Naive thymus-derived CD4-positive, alpha-beta T cell (primary cell): ENCODE data around the gene PCSK4. TPM values are rescaled to one million over a fixed set of nuclear protein-coding genes. Genes with fewer than 3 reads are reported as not detected.
A peak's percentile ranks its signal among the peaks of the same experiment; 100 is the strongest.

ENCODE experiments used
- ATAC-seq: fragments of 150-1000 bp; cut with Tn5 transposase; 2 replicates; pipeline ENCODE4 v1.10.0; 2021; ENCODE audit warnings: mild to moderate bottlenecking, moderate library complexity
- CTCF ChIA-PET: fragments of 350-600 bp; sonication (Branson Sonifier 250); formaldehyde crosslinking; loops from one replicate; lab custom pipeline; 2021; ENCODE audit warnings: antibody characterized with exemption; lab: Charles Lee
- POLR2A ChIA-PET: fragments of 350-600 bp; sonication (Branson Sonifier 250); formaldehyde crosslinking; loops from one replicate; lab custom pipeline; 2021; ENCODE audit warnings: antibody characterized with exemption, inconsistent platforms; lab: Charles Lee
- DNase-seq, 9 donors: peaks; one replicate each; pipeline versions ENCODE4 v3.0.0 to v3.0.0-alpha.2; 2020 to 2022; ENCODE audit warnings: mixed read lengths in 1 of 9
- H3K27ac ChIP-seq: one replicate; pipeline ENCODE4 v1.7.0; 2013; ENCODE audit warnings: mild to moderate bottlenecking, low read depth, low read length, moderate library complexity
- H3K27me3 ChIP-seq, 2 donors: one replicate each; pipeline ENCODE4 v1.7.0; 2013; ENCODE audit warnings: low read length in 2 of 2, mild to moderate bottlenecking in 2 of 2, moderate library complexity in 2 of 2; ENCODE audit not compliant: control insufficient read depth in 2 of 2, insufficient read depth in 2 of 2
- H3K36me3 ChIP-seq, 3 experiments: 1 replicate in 2 of 3; 2 replicates in 1 of 3; pipeline ENCODE4 v1.7.0; 2013; ENCODE audit warnings: low read length in 3 of 3, mild to moderate bottlenecking in 3 of 3, moderate library complexity in 1 of 3; ENCODE audit not compliant: insufficient read depth in 3 of 3, control insufficient read depth in 2 of 3
- H3K4me1 ChIP-seq, 2 donors: one replicate each; pipeline ENCODE4 v1.7.0; 2013; ENCODE audit warnings: low read length in 2 of 2, mild to moderate bottlenecking in 2 of 2, moderate library complexity in 1 of 2; ENCODE audit not compliant: control insufficient read depth in 2 of 2, insufficient read depth in 2 of 2
- H3K4me3 ChIP-seq: 2 replicates; pipeline ENCODE4 v1.7.0; 2013; ENCODE audit warnings: mild to moderate bottlenecking, low read length
- H3K9me3 ChIP-seq, 3 experiments: 1 replicate in 2 of 3; 2 replicates in 1 of 3; pipeline ENCODE4 v1.7.0; 2013; ENCODE audit warnings: low read length in 3 of 3; ENCODE audit not compliant: control insufficient read depth in 2 of 3
- H3K27ac Mint-ChIP-seq, 9 donors: one replicate each; pipeline ENCODE4 v1.8.0; 2020 to 2022; ENCODE audit warnings: mixed read lengths in 9 of 9, mild to moderate bottlenecking in 8 of 9, moderate library complexity in 5 of 9, inconsistent platforms in 2 of 9
- H3K27me3 Mint-ChIP-seq, 5 donors: one replicate each; pipeline ENCODE4 v1.8.0; 2021 to 2022; ENCODE audit warnings: mixed read lengths in 5 of 5, mild to moderate bottlenecking in 1 of 5
- H3K36me3 Mint-ChIP-seq, 5 donors: one replicate each; pipeline ENCODE4 v1.8.0; 2020 to 2022; ENCODE audit warnings: mixed read lengths in 5 of 5, mild to moderate bottlenecking in 3 of 5, inconsistent platforms in 1 of 5
- H3K4me1 Mint-ChIP-seq, 7 donors: one replicate each; pipeline ENCODE4 v1.8.0; 2020 to 2022; ENCODE audit warnings: mixed read lengths in 7 of 7, mild to moderate bottlenecking in 3 of 7, inconsistent platforms in 1 of 7
- H3K4me3 Mint-ChIP-seq, 10 donors: one replicate each; pipeline ENCODE4 v1.8.0; 2020 to 2022; ENCODE audit warnings: mild to moderate bottlenecking in 10 of 10, mixed read lengths in 10 of 10, moderate library complexity in 6 of 10, inconsistent platforms in 2 of 10
- H3K9me3 Mint-ChIP-seq, 11 donors: one replicate each; pipeline ENCODE4 v1.8.0; 2020 to 2022; ENCODE audit warnings: mixed read lengths in 11 of 11, mild to moderate bottlenecking in 4 of 11, inconsistent platforms in 1 of 11, moderate library complexity in 1 of 11
- intact Hi-C, 2 donors: fragments of 100-400 bp; cut with micrococcal nuclease; formaldehyde crosslinking; loops; one replicate each; pipeline ENCODE4 v1.15.1; 2023
- polyA plus RNA-seq, 2 donors: library from polyadenylated mRNA; unstranded; fragments of 300-500 nt; fragmentation: Illumina TruSeq; gene quantifications; one replicate each; pipeline ENCODE4 v1.2.3, GENCODE V29; 2021
- total RNA-seq, 6 experiments: library from RNA in 5 of 6; stranded (reverse) in 5 of 6; gene quantifications; 1 replicate in 5 of 6; 2 replicates in 1 of 6; pipeline ENCODE4 v1.2.3 and lab custom pipeline; 2021 to 2026

Gene PCSK4
- total and polyA plus RNA-seq, 7 experiments from 2014 or later: 0.64 to 10.8 (median 7.4) TPM

DNA sequence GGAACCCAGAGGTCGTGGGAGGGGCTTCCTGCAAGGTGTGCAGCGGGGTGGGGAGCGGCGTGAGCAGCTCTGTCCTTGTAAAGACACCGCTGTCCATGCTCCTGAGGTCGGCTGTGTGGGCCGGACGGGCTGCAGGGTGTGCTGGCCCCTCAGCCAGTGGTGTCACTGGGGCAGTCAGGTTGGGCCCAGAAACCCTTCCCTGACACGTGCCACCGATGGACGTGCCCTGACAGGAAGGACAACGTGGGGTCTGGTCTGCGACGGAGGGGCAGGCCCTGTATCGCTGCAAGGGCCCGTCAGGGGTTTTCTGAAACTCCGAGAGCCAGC, 56.1 kb downstream of the PCSK4 start:
- H3K27me3 ChIP-seq: no peaks in the 10 kb centered on the region
- ChIA-PET CTCF (no interaction called here), POLR2A (no interaction called here)
- no peaks in the 10 kb centered on the region for H3K27me3 Mint-ChIP-seq
- peaks cover 0 to 7% (median 4%) of the 10 kb centered on the region in 5 donors for H3K36me3 Mint-ChIP-seq
- intact Hi-C loops: no loop called here
- no peak overlapping the region for H3K4me3 ChIP-seq
- peaks cover 0 to 4% of the 10 kb centered on the region in 2 donors for H3K4me1 ChIP-seq
- DNase-seq (no peak), ATAC-seq (no peak)
- H3K27ac ChIP-seq: no peak overlapping the region
- H3K4me1 Mint-ChIP-seq: peaks cover 0 to 9% (median 6%) of the 10 kb centered on the region in 7 donors
- peaks cover 0 to 3% (median 0%) of the 10 kb centered on the region in 11 donors for H3K9me3 Mint-ChIP-seq
- H3K36me3 ChIP-seq: peaks cover 0 to 63% (median 7%) of the 10 kb centered on the region in 3 experiments
- no peak overlapping the region for H3K4me3 Mint-ChIP-seq
- H3K27ac Mint-ChIP-seq: no peak overlapping the region
- no peaks in the 10 kb centered on the region for H3K9me3 ChIP-seq

DNA sequence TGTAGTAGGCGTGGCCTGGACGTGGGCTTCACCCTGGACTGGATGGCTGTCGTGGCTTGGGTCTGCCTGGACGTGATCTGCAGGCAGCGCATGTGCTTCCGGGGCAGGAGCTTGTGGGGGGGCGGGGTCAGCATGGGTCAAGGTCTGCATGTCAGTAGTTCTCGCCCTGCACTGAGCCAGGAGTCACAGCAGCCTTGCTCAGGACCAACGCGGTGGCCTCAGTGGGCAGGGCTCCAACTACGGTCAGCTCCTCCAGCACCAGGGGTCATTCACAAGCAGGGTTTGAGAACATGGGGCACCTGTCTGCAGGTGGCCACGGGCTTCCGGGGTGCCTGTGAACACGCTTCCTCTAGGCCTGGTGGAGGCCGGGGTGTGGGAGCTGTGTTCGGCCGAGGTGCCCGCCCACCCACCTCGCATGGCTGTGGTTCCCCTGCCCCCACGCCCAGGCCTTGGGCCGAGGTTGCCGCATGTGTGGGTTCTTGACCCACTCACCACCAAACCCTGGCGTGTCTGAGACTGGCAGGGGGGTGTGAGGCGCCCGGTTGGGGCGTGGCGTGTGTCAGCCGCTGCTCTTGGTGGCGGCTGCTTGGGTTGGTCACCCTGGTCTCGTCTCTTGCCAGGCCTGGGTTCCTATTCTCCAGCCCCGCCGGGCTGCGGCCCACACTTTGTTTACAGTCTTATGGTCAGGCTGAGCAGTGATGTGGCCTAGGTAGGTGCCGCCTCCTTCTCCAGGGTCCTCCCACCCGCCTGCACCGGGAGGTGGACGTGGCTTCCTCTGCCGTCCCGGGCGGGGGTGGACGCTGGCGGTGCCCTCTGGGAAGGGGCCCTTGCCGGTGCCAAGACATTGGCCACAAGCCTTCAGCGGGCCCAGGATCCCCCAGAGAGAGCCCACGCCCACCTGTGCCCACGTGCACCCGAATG, 56.8 kb downstream of the PCSK4 start:
- no peak overlapping the region for H3K4me3 Mint-ChIP-seq
- Histone ChIP-seq H3K27me3 (no peaks in the 10 kb centered on the region), H3K36me3 (peaks cover 0 to 65% (median 7%) of the 10 kb centered on the region in 3 experiments), H3K9me3 (no peaks in the 10 kb centered on the region), H3K4me3 (no peak overlapping the region), H3K27ac (no peak overlapping the region), H3K4me1 (peaks cover 0 to 4% of the 10 kb centered on the region in 2 donors)
- peaks cover 0 to 7% (median 4%) of the 10 kb centered on the region in 5 donors for H3K36me3 Mint-ChIP-seq
- ChIA-PET CTCF (no interaction called here), POLR2A (interaction anchor here (0.9 kb wide), 1 partner anchor 15 kb away, joined by 3 read pairs; no protein-coding TSS in a partner anchor)
- H3K27me3 Mint-ChIP-seq: no peaks in the 10 kb centered on the region
- intact Hi-C loops: no loop called here
- H3K4me1 Mint-ChIP-seq: peaks cover 0 to 8% (median 5%) of the 10 kb centered on the region in 7 donors
- DNase-seq: no peak
- ATAC-seq: no peak
- H3K9me3 Mint-ChIP-seq: peaks cover 0 to 3% (median 0%) of the 10 kb centered on the region in 11 donors
- no peak overlapping the region for H3K27ac Mint-ChIP-seq

DNA sequence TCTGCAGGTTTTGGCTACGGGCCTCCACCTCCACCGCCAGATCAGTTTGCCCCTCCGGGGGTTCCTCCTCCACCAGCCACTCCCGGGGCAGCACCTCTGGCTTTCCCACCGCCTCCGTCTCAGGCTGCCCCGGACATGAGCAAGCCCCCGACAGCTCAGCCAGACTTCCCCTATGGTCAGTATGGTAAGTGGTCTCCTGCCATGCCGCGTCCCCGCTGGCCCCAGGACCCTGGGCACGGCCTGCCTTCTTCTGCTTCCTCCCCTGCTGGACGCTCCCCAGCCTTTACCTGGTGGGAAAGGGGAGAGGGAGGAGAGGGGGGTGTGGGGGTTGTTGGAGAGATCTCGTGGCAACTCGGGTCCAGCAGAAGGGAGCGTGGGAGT, 57.7 kb downstream of the PCSK4 start:
- CTCF ChIA-PET: no interaction called here
- no peak overlapping the region for H3K4me3 ChIP-seq
- Mint-ChIP-seq H3K9me3 (no peaks in the 10 kb centered on the region), H3K4me3 (no peak overlapping the region), H3K27me3 (no peaks in the 10 kb centered on the region), H3K27ac (peak overlapping the region in 1 of 9 donors; percentile 62), H3K4me1 (no peaks in the 10 kb centered on the region), H3K36me3 (peaks cover 0 to 10% (median 3%) of the 10 kb centered on the region in 5 donors)
- H3K27ac ChIP-seq: no peak overlapping the region
- H3K4me1 ChIP-seq: no peaks in the 10 kb centered on the region
- intact Hi-C loops: no loop called here
- no peak for DNase-seq
- H3K9me3 ChIP-seq: no peaks in the 10 kb centered on the region
- POLR2A ChIA-PET: no interaction called here
- no peaks in the 10 kb centered on the region for H3K27me3 ChIP-seq
- H3K36me3 ChIP-seq: peaks cover 0 to 70% (median 7%) of the 10 kb centered on the region in 3 experiments
- ATAC-seq: no peak

DNA sequence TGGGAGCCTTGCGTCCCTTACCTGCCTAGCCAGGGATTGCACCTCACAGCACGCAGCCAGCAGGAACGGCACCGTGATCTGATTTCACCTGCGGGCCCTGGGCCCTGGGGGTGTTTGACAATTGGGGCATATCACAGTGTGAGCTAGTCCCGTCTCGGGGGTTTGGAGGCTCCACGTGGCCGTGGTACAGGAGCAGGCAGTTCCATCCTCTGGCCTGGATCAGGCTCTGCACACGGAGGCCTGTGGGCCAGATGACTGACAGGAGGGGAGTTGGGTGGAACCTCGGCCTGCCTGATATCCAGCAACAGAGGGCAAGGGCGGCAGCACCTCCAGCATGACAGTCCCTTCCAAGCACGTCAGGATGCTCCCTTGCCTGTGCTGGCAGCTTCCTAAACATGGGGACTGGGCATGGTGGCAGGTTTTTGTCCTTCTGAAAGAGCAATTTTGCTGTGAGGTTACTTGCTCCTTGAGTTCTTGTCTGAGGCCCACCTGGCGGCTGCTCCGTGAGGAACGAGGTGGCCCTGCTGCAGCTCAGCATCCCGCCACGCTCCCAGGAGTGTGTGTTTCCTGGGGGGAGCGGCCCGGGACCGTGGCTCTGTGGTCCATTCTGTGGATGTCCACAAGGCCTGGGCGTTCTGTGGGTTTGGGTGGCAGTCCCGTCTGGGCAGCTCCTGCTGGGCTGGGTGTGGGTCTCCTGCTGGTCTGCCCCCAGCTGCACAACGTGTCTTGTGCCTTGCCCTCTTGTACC, 58.2 kb downstream of the PCSK4 start:
- H3K27ac Mint-ChIP-seq: peak overlapping the region in 1 of 9 donors; percentile 62
- ChIA-PET POLR2A (no interaction called here), CTCF (no interaction called here)

More for the DNA sequence above, 58.2 kb downstream of the PCSK4 start:
- H3K4me3 ChIP-seq: no peak overlapping the region
- Mint-ChIP-seq H3K36me3 (peaks cover 0 to 10% (median 3%) of the 10 kb centered on the region in 5 donors), H3K4me3 (no peak overlapping the region), H3K9me3 (no peaks in the 10 kb centered on the region), H3K27me3 (no peaks in the 10 kb centered on the region), H3K4me1 (no peaks in the 10 kb centered on the region)
- H3K27ac ChIP-seq: no peak overlapping the region
- DNase-seq (no peak), ATAC-seq (no peak)
- H3K4me1 ChIP-seq: no peaks in the 10 kb centered on the region
- intact Hi-C loops: no loop called here
- no peaks in the 10 kb centered on the region for H3K9me3 ChIP-seq
- H3K27me3 ChIP-seq: no peaks in the 10 kb centered on the region
- peaks cover 0 to 75% (median 7%) of the 10 kb centered on the region in 3 experiments for H3K36me3 ChIP-seq

Other genes with a start within 250 kb of the PCSK4 start
- gene ATP5F1D, start 248.6 kb downstream of the PCSK4 start, total RNA-seq: 100 to 1,000 TPM in 3 of 5 experiments, 10 to 100 TPM in 2; 90.6 to 178 (median 102) TPM
- 100 to 1,000 TPM; 209 to 302 TPM for gene ATP5F1D, start 248.6 kb downstream of the PCSK4 start, polyA plus RNA-seq
- 100 to 1,000 TPM in 2 of 5 experiments, 10 to 100 TPM in 3; 22.6 to 310 (median 78.1) TPM for gene MIDN, start 241.8 kb downstream of the PCSK4 start, total RNA-seq
- gene MIDN, start 241.8 kb downstream of the PCSK4 start, polyA plus RNA-seq: 1 to 10 TPM; 1.4 to 3.6 TPM
- 100 to 1,000 TPM; 237 to 629 (median 524) TPM for gene CIRBP, start 221.0 kb downstream of the PCSK4 start, total RNA-seq
- 100 to 1,000 TPM; 233 to 247 TPM for gene CIRBP, start 221.0 kb downstream of the PCSK4 start, polyA plus RNA-seq
- 10 to 100 TPM; 31.7 to 57.3 (median 47.7) TPM for gene FAM174C, start 214.8 kb downstream of the PCSK4 start, total RNA-seq
- 10 to 100 TPM; 75.0 to 78.8 TPM for gene FAM174C, start 214.8 kb downstream of the PCSK4 start, polyA plus RNA-seq
- gene EFNA2, start 204.5 kb downstream of the PCSK4 start, total RNA-seq: not detected
- gene EFNA2, start 204.5 kb downstream of the PCSK4 start, polyA plus RNA-seq: not detected
- 100 to 1,000 TPM in 1 of 5 experiments, 10 to 100 TPM in 4; 48.4 to 101 (median 68.0) TPM for gene NDUFS7, start 106.4 kb downstream of the PCSK4 start, total RNA-seq
- 100 to 1,000 TPM; 182 to 232 TPM for gene NDUFS7, start 106.4 kb downstream of the PCSK4 start, polyA plus RNA-seq
- 10 to 100 TPM; 10.9 to 24.2 (median 17.5) TPM for gene GAMT, start 88.8 kb downstream of the PCSK4 start, total RNA-seq
- 10 to 100 TPM; 29.3 to 32.3 TPM for gene GAMT, start 88.8 kb downstream of the PCSK4 start, polyA plus RNA-seq
- 100 to 1,000 TPM; 129 to 227 (median 144) TPM for gene DAZAP1, start 82.8 kb downstream of the PCSK4 start, total RNA-seq
- 1 to 10 TPM; 5.0 to 5.7 TPM for gene DAZAP1, start 82.8 kb downstream of the PCSK4 start, polyA plus RNA-seq
- gene RPS15, start 52.0 kb downstream of the PCSK4 start, total RNA-seq: 1,000 to 10,000 TPM; 1,300 to 2,097 (median 2,012) TPM
- gene RPS15, start 52.0 kb downstream of the PCSK4 start, polyA plus RNA-seq: 1,000 to 10,000 TPM; 3,657 to 3,761 TPM
- under 1 TPM; 0.05 to 0.24 (median 0.10) TPM for gene APC2, start 40.2 kb downstream of the PCSK4 start, total RNA-seq
- gene APC2, start 40.2 kb downstream of the PCSK4 start, polyA plus RNA-seq: under 1 TPM; 0.01 to 0.05 TPM
- 10 to 100 TPM; 24.2 to 64.5 (median 44.6) TPM for gene C19orf25, start 11.1 kb downstream of the PCSK4 start, total RNA-seq
- gene C19orf25, start 11.1 kb downstream of the PCSK4 start, polyA plus RNA-seq: 10 to 100 TPM; 43.6 to 69.8 TPM
- 1 to 10 TPM; 1.6 to 5.3 (median 4.4) TPM for gene REEP6, start 831 bp upstream of the PCSK4 start, total RNA-seq
- gene REEP6, start 831 bp upstream of the PCSK4 start, polyA plus RNA-seq: 1 to 10 TPM; 5.6 to 7.2 TPM
- gene ADAMTSL5, start 22.7 kb upstream of the PCSK4 start, total RNA-seq: 1 to 10 TPM; 3.6 to 9.9 (median 6.0) TPM
- 1 to 10 TPM; 4.3 to 4.8 TPM for gene ADAMTSL5, start 22.7 kb upstream of the PCSK4 start, polyA plus RNA-seq
- gene PLK5, start 33.7 kb upstream of the PCSK4 start, total RNA-seq: not detected
- not detected for gene PLK5, start 33.7 kb upstream of the PCSK4 start, polyA plus RNA-seq
- gene MEX3D, start 78.0 kb upstream of the PCSK4 start, total RNA-seq: 1 to 10 TPM; 2.1 to 8.3 (median 2.3) TPM
- not detected for gene MEX3D, start 78.0 kb upstream of the PCSK4 start, polyA plus RNA-seq
- gene MBD3, start 102.5 kb upstream of the PCSK4 start, total RNA-seq: 10 to 100 TPM; 50.1 to 87.8 (median 64.6) TPM
- gene MBD3, start 102.5 kb upstream of the PCSK4 start, polyA plus RNA-seq: 10 to 100 TPM in 1 of 2 donors, 1 to 10 TPM in 1; 9.1 to 23.1 TPM
- 100 to 1,000 TPM in 4 of 5 experiments, 10 to 100 TPM in 1; 94.3 to 170 (median 123) TPM for gene UQCR11, start 115.1 kb upstream of the PCSK4 start, total RNA-seq
- gene UQCR11, start 115.1 kb upstream of the PCSK4 start, polyA plus RNA-seq: 100 to 1,000 TPM; 292 to 606 TPM
- 10 to 100 TPM; 66.6 to 83.6 (median 78.3) TPM for gene TCF3, start 162.3 kb upstream of the PCSK4 start, total RNA-seq
- 10 to 100 TPM in 1 of 2 donors, 1 to 10 TPM in 1; 5.8 to 15.6 TPM for gene TCF3, start 162.3 kb upstream of the PCSK4 start, polyA plus RNA-seq